ENCODE measurements around the gene S100A7A. TPM values are rescaled to one million over a fixed set of nuclear protein-coding genes. Genes with fewer than 3 reads are reported as not detected.

The S100A7A gene
- total and polyA plus RNA-seq, 2 donors (not counting 3 experiments of a cell fraction or from before 2014, with no cell fraction given): not detected

DNA sequence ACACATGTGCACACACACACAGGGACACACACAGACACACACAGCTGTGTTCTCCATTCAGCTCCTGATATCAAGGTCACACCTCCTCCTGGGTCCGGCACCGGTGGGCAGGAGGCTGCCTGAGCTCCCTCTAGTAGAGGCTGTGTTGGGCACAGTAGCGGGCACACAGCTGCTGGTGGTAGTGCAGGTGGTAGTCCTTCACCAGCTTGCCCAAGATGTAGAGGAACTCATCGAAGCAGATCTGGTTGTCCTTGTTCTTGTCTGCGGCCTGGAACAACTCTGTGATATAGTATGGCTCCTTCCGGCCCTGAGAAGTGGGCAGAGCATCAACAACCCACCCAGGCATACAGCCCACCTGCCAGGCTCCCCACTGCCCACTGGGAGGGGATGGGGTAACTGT is 19.9 kb upstream of the S100A7A start:
- Histone ChIP-seq H4K20me1 (replicated peaks; ENCODE audit: control insufficient read depth, extremely low read depth, insufficient read depth, low read length) (no peaks in the 10 kb centered on the region), H3K79me2 (ENCODE audit: control insufficient read depth, insufficient read depth, low read length) (no peaks in the 10 kb centered on the region), H2AFZ (ENCODE audit: low read depth, low read length) (no peak overlapping the region), H3K9me1 (replicated peaks; ENCODE audit: control insufficient read depth, extremely low read depth, insufficient read depth, low read length) (no peaks in the 10 kb centered on the region), H3K36me3 (ENCODE audit: control insufficient read depth in 2 of 2, extremely low read depth in 1 of 2, insufficient read depth in 2 of 2, low read length in 2 of 2) (no peaks in the 10 kb centered on the region), H3K27me3 (ENCODE audit: control insufficient read depth in 2 of 2, insufficient read depth in 2 of 2, low read length in 2 of 2) (peaks cover 0 to 2% of the 10 kb centered on the region in 2 experiments), H3K27ac (ENCODE audit: insufficient read depth, low read depth, low read length) (no peak overlapping the region), H3K4me2 (ENCODE audit: insufficient read depth, low read length) (no peak overlapping the region), H3K9me3 (replicated peaks; ENCODE audit: control insufficient read depth, insufficient read depth, low read length) (no peaks in the 10 kb centered on the region), H3K4me3 (replicated peaks in 1 of 3; ENCODE audit: insufficient read depth in 1 of 3, low read depth in 1 of 3, low read length in 3 of 3) (no peak overlapping the region), H3K9ac (replicated peaks; ENCODE audit: extremely low read depth, insufficient read depth, low read length) (no peak overlapping the region), H3K4me1 (ENCODE audit: control insufficient read depth, extremely low read depth, insufficient read depth, low read length) (no peaks in the 10 kb centered on the region)
- dilution Hi-C loops (cut with MboI; ENCODE audit: extremely low pct_ligation_motif_present, low sequenced_read_pairs): no loop called here
- ChIA-PET CTCF (no interaction called here), POLR2A (no interaction called here)
- DNase-seq (ENCODE audit: low read depth, low spot score) (no peak), FAIRE-seq (no peak)
- intact Hi-C loops (cut with micrococcal nuclease): no loop called here
- no TSS peak for BruUV-seq (replicated peaks)
- TF ChIP-seq, protein P1, sequence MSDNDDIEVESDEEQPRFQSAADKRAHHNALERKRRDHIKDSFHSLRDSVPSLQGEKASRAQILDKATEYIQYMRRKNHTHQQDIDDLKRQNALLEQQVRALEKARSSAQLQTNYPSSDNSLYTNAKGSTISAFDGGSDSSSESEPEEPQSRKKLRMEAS (IDR thresholded peaks at IDR 0.05; ENCODE audit: insufficient read depth, insufficient read length): no peak
- TF ChIP-seq, protein P2, sequence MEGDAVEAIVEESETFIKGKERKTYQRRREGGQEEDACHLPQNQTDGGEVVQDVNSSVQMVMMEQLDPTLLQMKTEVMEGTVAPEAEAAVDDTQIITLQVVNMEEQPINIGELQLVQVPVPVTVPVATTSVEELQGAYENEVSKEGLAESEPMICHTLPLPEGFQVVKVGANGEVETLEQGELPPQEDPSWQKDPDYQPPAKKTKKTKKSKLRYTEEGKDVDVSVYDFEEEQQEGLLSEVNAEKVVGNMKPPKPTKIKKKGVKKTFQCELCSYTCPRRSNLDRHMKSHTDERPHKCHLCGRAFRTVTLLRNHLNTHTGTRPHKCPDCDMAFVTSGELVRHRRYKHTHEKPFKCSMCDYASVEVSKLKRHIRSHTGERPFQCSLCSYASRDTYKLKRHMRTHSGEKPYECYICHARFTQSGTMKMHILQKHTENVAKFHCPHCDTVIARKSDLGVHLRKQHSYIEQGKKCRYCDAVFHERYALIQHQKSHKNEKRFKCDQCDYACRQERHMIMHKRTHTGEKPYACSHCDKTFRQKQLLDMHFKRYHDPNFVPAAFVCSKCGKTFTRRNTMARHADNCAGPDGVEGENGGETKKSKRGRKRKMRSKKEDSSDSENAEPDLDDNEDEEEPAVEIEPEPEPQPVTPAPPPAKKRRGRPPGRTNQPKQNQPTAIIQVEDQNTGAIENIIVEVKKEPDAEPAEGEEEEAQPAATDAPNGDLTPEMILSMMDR (IDR thresholded peaks at IDR 0.05; ENCODE audit: extremely low read depth in 1 of 2, insufficient read depth in 1 of 2, low read depth in 1 of 2, low read length in 2 of 2): no peak
- TF ChIP-seq POLR2AphosphoS5 (IDR thresholded peaks at IDR 0.05; ENCODE audit: insufficient read depth, low read depth, low read length) (no peak), EZH2 (IDR thresholded peaks at IDR 0.05; ENCODE audit: borderline replicate concordance, low read depth, low read length, severe bottlenecking) (no peak), JUN (IDR thresholded peaks at IDR 0.05; ENCODE audit: borderline replicate concordance, insufficient read depth, insufficient read length, low read depth) (no peak), MYC (IDR thresholded peaks at IDR 0.05; ENCODE audit: low read depth, low read length) (no peak), GATA2 (IDR thresholded peaks at IDR 0.05; ENCODE audit: insufficient read depth, insufficient read length, low read depth, low read length) (no peak), POLR2A (IDR thresholded peaks at IDR 0.05; ENCODE audit: low read depth, low read length) (no peak), FOS (IDR thresholded peaks at IDR 0.05; ENCODE audit: borderline replicate concordance, insufficient read depth, low read length) (no peak)

All from endothelial cell of umbilical vein (primary cell).